Thymus (tissue), 11 donors: ENCODE results near the gene MAN1C1. TPM values are rescaled to one million over a fixed set of nuclear protein-coding genes. Genes with fewer than 3 reads are reported as not detected.

Experiments
- DNase-seq, 9 donors: peaks; one replicate each; pipeline ENCODE4 v3.0.0-alpha.2; 2013; ENCODE audit warnings: low spot score in 9 of 9, low read depth in 6 of 9, missing footprints in 1 of 9
- H3K27ac ChIP-seq, 2 donors: one replicate each; pipeline ENCODE4 v1.5.1; 2013; ENCODE audit warnings: control low read depth in 1 of 2, low read depth in 1 of 2, low read length in 1 of 2, mild to moderate bottlenecking in 1 of 2, moderate library complexity in 1 of 2
- H3K27me3 ChIP-seq, 2 donors: one replicate each; pipeline ENCODE4 v1.5.1; 2013; ENCODE audit warnings: low read length in 1 of 2; ENCODE audit not compliant: control insufficient read depth in 2 of 2, insufficient read depth in 1 of 2
- H3K36me3 ChIP-seq, 2 donors: one replicate each; pipeline ENCODE4 v1.5.1; 2013; ENCODE audit warnings: low read length in 1 of 2, mild to moderate bottlenecking in 1 of 2, moderate library complexity in 1 of 2; ENCODE audit not compliant: control insufficient read depth in 2 of 2, insufficient read depth in 2 of 2
- H3K4me1 ChIP-seq, 2 donors: one replicate each; pipeline ENCODE4 v1.5.1; 2013; ENCODE audit warnings: low read length in 2 of 2; ENCODE audit not compliant: control insufficient read depth in 2 of 2, insufficient read depth in 2 of 2
- H3K4me3 ChIP-seq, 2 donors: one replicate each; pipeline ENCODE4 v1.5.1; 2013; ENCODE audit warnings: low read length in 2 of 2, control low read depth in 1 of 2, mild to moderate bottlenecking in 1 of 2
- H3K9me3 ChIP-seq, 2 donors: one replicate each; pipeline ENCODE4 v1.5.1; 2013; ENCODE audit warnings: low read length in 1 of 2, mild to moderate bottlenecking in 1 of 2; ENCODE audit not compliant: control insufficient read depth in 2 of 2, insufficient read depth in 1 of 2
- whole genome bisulfite sequencing: extraction: QIAGEN DNeasy Blood & Tissue Kit; methylation state at CpG from one replicate; pipeline ENCODE4 v1.1.7; 2013; 5-methylcytosine and 5-hydroxymethylcytosine counted together
- polyA plus RNA-seq: library from polyadenylated mRNA; stranded (reverse); fragments of 200-250 nt; gene quantifications from one replicate; pipeline ENCODE4 v1.2.3, GENCODE V29; 2013
- total RNA-seq: library from RNA; stranded (reverse); fragments of 120-200 nt; gene quantifications from one replicate; pipeline ENCODE4 v1.2.4, GENCODE V29; 2013
- donor health status: healthy.

MAN1C1 gene
- total and polyA plus RNA-seq, 2 donors: 9.7 to 18.4 TPM

- H3K9me3 ChIP-seq: peaks cover 0 to 3% of the 10 kb centered on the region in 2 donors
- H3K36me3 ChIP-seq: no peaks in the 10 kb centered on the region
- DNase-seq: no peak
- no peak overlapping the region for H3K4me3 ChIP-seq
- H3K4me1 ChIP-seq: peaks cover 4 to 39% of the 10 kb centered on the region in 2 donors
- WGBS: 64% methylated on average over 13 of the region's 13 CpGs
- peak overlapping the region; percentile 23 to 71 for H3K27ac ChIP-seq
- H3K27me3 ChIP-seq: peaks cover 11 to 27% of the 10 kb centered on the region in 2 donors
Measured at GRCh38 chr1:25765923-25766589, 149.5 kb downstream of the MAN1C1 start.

- Histone ChIP-seq H3K9me3 (peaks cover 0 to 3% of the 10 kb centered on the region in 2 donors), H3K27me3 (peaks cover 20 to 36% of the 10 kb centered on the region in 2 donors), H3K4me3 (no peak overlapping the region), H3K36me3 (no peaks in the 10 kb centered on the region), H3K4me1 (peaks cover 5 to 47% of the 10 kb centered on the region in 2 donors), H3K27ac (peak overlapping the region; percentile 23 to 71)
- WGBS: 82% methylated on average over 13 of the region's 13 CpGs
- no peak for DNase-seq
Measured at GRCh38 chr1:25766721-25767436, 150.3 kb downstream of the MAN1C1 start.

- Histone ChIP-seq H3K9me3 (peaks cover 0 to 3% of the 10 kb centered on the region in 2 donors), H3K36me3 (peaks cover 0 to 4% of the 10 kb centered on the region in 2 donors), H3K4me1 (peaks cover 5 to 52% of the 10 kb centered on the region in 2 donors), H3K27me3 (peaks cover 25 to 41% of the 10 kb centered on the region in 2 donors), H3K27ac (no peak overlapping the region), H3K4me3 (no peak overlapping the region)
- no peak for DNase-seq
Measured at GRCh38 chr1:25767437-25767770, 150.8 kb downstream of the MAN1C1 start.

- Histone ChIP-seq H3K27me3 (peaks cover 32 to 54% of the 10 kb centered on the region in 2 donors), H3K27ac (no peak overlapping the region), H3K9me3 (peaks cover 0 to 3% of the 10 kb centered on the region in 2 donors), H3K36me3 (peaks cover 0 to 4% of the 10 kb centered on the region in 2 donors), H3K4me1 (peaks cover 11 to 62% of the 10 kb centered on the region in 2 donors), H3K4me3 (no peak overlapping the region)
- 98% methylated on average over 2 of the region's 2 CpGs for WGBS
- DNase-seq: no peak
Measured at GRCh38 chr1:25768999-25769398, 152.4 kb downstream of the MAN1C1 start.

GRCh38 chr1:25769625-25770383, 153.2 kb downstream of the MAN1C1 start:
- no peak for DNase-seq
- WGBS: 96% methylated on average over 27 of the region's 27 CpGs
- Histone ChIP-seq H3K4me3 (no peak overlapping the region), H3K27ac (peak overlapping the region; percentile 11 to 56), H3K27me3 (peaks cover 32 to 57% of the 10 kb centered on the region in 2 donors), H3K9me3 (peaks cover 0 to 3% of the 10 kb centered on the region in 2 donors), H3K4me1 (peaks cover 17 to 70% of the 10 kb centered on the region in 2 donors), H3K36me3 (peaks cover 0 to 4% of the 10 kb centered on the region in 2 donors)

GRCh38 chr1:25770541-25771220, 154.1 kb downstream of the MAN1C1 start:
- 69% methylated on average over 14 of the region's 14 CpGs for WGBS
- H3K36me3 ChIP-seq: peaks cover 0 to 4% of the 10 kb centered on the region in 2 donors
- DNase-seq: no peak
- H3K4me3 ChIP-seq: no peak overlapping the region
- H3K4me1 ChIP-seq: peaks cover 23 to 71% of the 10 kb centered on the region in 2 donors
- H3K27me3 ChIP-seq: peaks cover 32 to 57% of the 10 kb centered on the region in 2 donors
- no peaks in the 10 kb centered on the region for H3K9me3 ChIP-seq
- H3K27ac ChIP-seq: peak overlapping the region; percentile 26 to 78

GRCh38 chr1:25771221-25772114, 154.9 kb downstream of the MAN1C1 start:
- H3K9me3 ChIP-seq: no peaks in the 10 kb centered on the region
- H3K4me3 ChIP-seq: no peak overlapping the region
- peak overlapping the region in 1 of 2 donors; percentile 78 for H3K27ac ChIP-seq
- H3K4me1 ChIP-seq: peaks cover 28 to 71% of the 10 kb centered on the region in 2 donors
- DNase-seq: peak in 2 of 9 donors; percentile 40 to 64
- WGBS: 21% methylated on average over 34 of the region's 34 CpGs
- peaks cover 32 to 61% of the 10 kb centered on the region in 2 donors for H3K27me3 ChIP-seq
- peaks cover 0 to 4% of the 10 kb centered on the region in 2 donors for H3K36me3 ChIP-seq

- Histone ChIP-seq H3K9me3 (no peaks in the 10 kb centered on the region), H3K4me3 (no peak overlapping the region), H3K4me1 (peaks cover 28 to 75% of the 10 kb centered on the region in 2 donors), H3K36me3 (peaks cover 0 to 4% of the 10 kb centered on the region in 2 donors), H3K27me3 (peaks cover 35 to 64% of the 10 kb centered on the region in 2 donors), H3K27ac (no peak overlapping the region)
- 99% methylated on average over 5 of the region's 5 CpGs for WGBS
- DNase-seq: no peak
Measured at GRCh38 chr1:25772164-25772563, 155.6 kb downstream of the MAN1C1 start.
